Endothelial cell of umbilical vein (primary cell): ENCODE measurements around the gene CNTNAP2. TPM values are rescaled to one million over a fixed set of nuclear protein-coding genes. Genes with fewer than 3 reads are reported as not detected.

Experiments used
- BruUV-seq: library from RNA; stranded (reverse); fragments of 400-500 nt; replicated peaks from 2 replicates; lab custom pipeline; 2021; lab: Mats Ljungman, UMichigan
- CTCF ChIA-PET: fragments of 300-600, 350-600 bp; sonication (Branson Sonifier 250); formaldehyde crosslinking; loops from one replicate; lab custom pipeline; 2021; ENCODE audit warnings: antibody characterized with exemption, inconsistent platforms; lab: Charles Lee
- POLR2A ChIA-PET: fragments of 300-600, 350-600 bp; sonication (Branson Sonifier 250); formaldehyde crosslinking; loops from one replicate; lab custom pipeline; 2021; ENCODE audit warnings: antibody characterized with exemption, inconsistent platforms; lab: Charles Lee
- DNase-seq: peaks from one replicate; pipeline ENCODE4 v3.0.0-alpha.2; 2011; ENCODE audit warnings: low read depth, low spot score
- FAIRE-seq: peaks from 2 replicates; lab custom pipeline; 2011; peaks lifted over from hg19 to GRCh38; lab: Jason Lieb, UNC
- H2AFZ ChIP-seq: 2 replicates; pipeline ENCODE4 v1.6.0; 2012; ENCODE audit warnings: low read depth, low read length, control low read depth, inconsistent platforms
- H3K27ac ChIP-seq: 2 replicates; pipeline ENCODE4 v1.5.1; 2011; ENCODE audit warnings: low read depth, mild to moderate bottlenecking, control low read depth, low read length, moderate library complexity; ENCODE audit not compliant: insufficient read depth
- H3K27me3 ChIP-seq, 2 experiments: 2 replicates each; pipeline versions ENCODE4 v1.6.0 to v1.6.1; 2011; ENCODE audit warnings: low read length in 2 of 2, mixed read lengths in 1 of 2; ENCODE audit not compliant: control insufficient read depth in 2 of 2, insufficient read depth in 2 of 2
- H3K36me3 ChIP-seq, 2 experiments: 2 replicates in 1 of 2; 3 replicates in 1 of 2; pipeline ENCODE4 v1.5.1; 2011; ENCODE audit warnings: low read length in 2 of 2, mild to moderate bottlenecking in 1 of 2, moderate library complexity in 1 of 2; ENCODE audit not compliant: control insufficient read depth in 2 of 2, insufficient read depth in 2 of 2; ENCODE audit errors: extremely low read depth in 1 of 2
- H3K4me1 ChIP-seq: 3 replicates; pipeline ENCODE4 v1.5.1; 2011; ENCODE audit warnings: mild to moderate bottlenecking, low read length; ENCODE audit not compliant: control insufficient read depth, insufficient read depth; ENCODE audit errors: extremely low read depth
- H3K4me2 ChIP-seq: 2 replicates; pipeline ENCODE4 v1.6.1; 2011; ENCODE audit warnings: low read length, control low read depth, mixed read lengths; ENCODE audit not compliant: insufficient read depth
- H3K4me3 ChIP-seq, 3 experiments: fragments of 200-600 bp in 1 of 3; sonication (generic), shearing (Covaris generic) in 1 of 3; replicated peaks in 1 of 3; 2 replicates each; pipeline ENCODE4 v1.5.1; 2011 to 2016; ENCODE audit warnings: control low read depth in 3 of 3, low read length in 3 of 3, mild to moderate bottlenecking in 2 of 3, inconsistent platforms in 1 of 3, low read depth in 1 of 3, moderate library complexity in 1 of 3; ENCODE audit not compliant: insufficient read depth in 1 of 3
- H3K79me2 ChIP-seq: 2 replicates; pipeline ENCODE4 v1.6.0; 2012; ENCODE audit warnings: low read length, inconsistent platforms; ENCODE audit not compliant: control insufficient read depth, insufficient read depth
- H3K9ac ChIP-seq: replicated peaks from 2 replicates; pipeline ENCODE3; 2011; ENCODE audit warnings: low read length, control low read depth; ENCODE audit not compliant: insufficient read depth; ENCODE audit errors: extremely low read depth
- H3K9me1 ChIP-seq: replicated peaks from 3 replicates; pipeline ENCODE4 v1.6.0; 2011; ENCODE audit warnings: mild to moderate bottlenecking, low read length; ENCODE audit not compliant: control insufficient read depth, insufficient read depth; ENCODE audit errors: extremely low read depth
- H3K9me3 ChIP-seq: replicated peaks from 2 replicates; pipeline ENCODE4 v1.5.1; 2012; ENCODE audit warnings: low read length, inconsistent platforms; ENCODE audit not compliant: control insufficient read depth, insufficient read depth
- H4K20me1 ChIP-seq: replicated peaks from 2 replicates; pipeline ENCODE3; 2011; ENCODE audit warnings: mild to moderate bottlenecking, low read length; ENCODE audit not compliant: control insufficient read depth, insufficient read depth; ENCODE audit errors: extremely low read depth
- CTCF ChIP-seq, 2 donors: IDR thresholded peaks; 1 replicate in 1 of 2; 2 replicates in 1 of 2; pipeline ENCODE4 v1.5.1; 2011; ENCODE audit warnings: low read length in 2 of 2, mild to moderate bottlenecking in 2 of 2, moderate library complexity in 2 of 2, control low read depth in 1 of 2, inconsistent platforms in 1 of 2, low read depth in 1 of 2; ENCODE audit not compliant: insufficient read depth in 1 of 2; ENCODE audit errors: extremely low read depth in 1 of 2
- EZH2 ChIP-seq: IDR thresholded peaks from 2 replicates; pipeline ENCODE4 v1.6.1; 2012; ENCODE audit warnings: borderline replicate concordance, low read depth, mild to moderate bottlenecking, moderate library complexity, low read length, inconsistent platforms; ENCODE audit not compliant: severe bottlenecking
- FOS ChIP-seq: IDR thresholded peaks from 2 replicates; pipeline ENCODE4 v1.6.1; 2011; ENCODE audit warnings: mild to moderate bottlenecking, low read length, moderate library complexity, borderline replicate concordance; ENCODE audit not compliant: insufficient read depth
- GATA2 ChIP-seq: IDR thresholded peaks from 2 replicates; pipeline ENCODE4 v1.7.0; 2011; ENCODE audit warnings: low read depth, mild to moderate bottlenecking, moderate library complexity, mixed read lengths, low read length; ENCODE audit not compliant: insufficient read length, insufficient read depth
- JUN ChIP-seq: IDR thresholded peaks from 2 replicates; pipeline ENCODE4 v1.6.1; 2011; ENCODE audit warnings: borderline replicate concordance, low read depth; ENCODE audit not compliant: insufficient read length, insufficient read depth
- MAX ChIP-seq: IDR thresholded peaks from 2 replicates; pipeline ENCODE4 v1.6.1; 2011; ENCODE audit not compliant: insufficient read depth, insufficient read length
- MYC ChIP-seq: IDR thresholded peaks from one replicate; pipeline ENCODE4 v1.6.1; 2011; ENCODE audit warnings: mild to moderate bottlenecking, low read depth, low read length
- POLR2A ChIP-seq: IDR thresholded peaks from 2 replicates; pipeline ENCODE4 v1.6.1; 2012; ENCODE audit warnings: low read depth, mild to moderate bottlenecking, control low read depth, low read length
- POLR2AphosphoS5 ChIP-seq: IDR thresholded peaks from 2 replicates; pipeline ENCODE4 v1.6.1; 2012; ENCODE audit warnings: low read depth, mild to moderate bottlenecking, control low read depth, low read length, moderate library complexity; ENCODE audit not compliant: insufficient read depth
- dilution Hi-C: fragments of 300-500 bp; cut with MboI; formaldehyde crosslinking; loops from one replicate; pipeline ENCODE4 v1.15.0; 2019; ENCODE audit warnings: low sequenced_read_pairs; ENCODE audit not compliant: extremely low pct_ligation_motif_present
- intact Hi-C: fragments of 100-400 bp; cut with micrococcal nuclease; formaldehyde crosslinking; loops from one replicate; pipeline ENCODE4 v1.10.0; 2022
- polyA plus RNA-seq, 4 experiments: library from polyadenylated mRNA; depleted of rRNA in 3 of 4; stranded (reverse) in 3 of 4; unstranded in 1 of 4; fragments of >200 nt; gene quantifications; 2 replicates each; pipeline versions ENCODE4 v1.2.1 to v1.2.3, GENCODE V29; 2011 to 2012; ENCODE audit warnings: missing spikeins in 1 of 4
- total RNA-seq: library from RNA; stranded (reverse); gene quantifications from 2 replicates; pipeline ENCODE4 v1.2.3, GENCODE V29; 2021

CNTNAP2 gene
- total and polyA plus RNA-seq, 2 donors (not counting 3 experiments of a cell fraction or from before 2014, with no cell fraction given), result not detected

- no peaks in the 10 kb centered on the region for H3K79me2 ChIP-seq
- H2AFZ ChIP-seq, result no peak overlapping the region
- ChIA-PET CTCF (no interaction called here), POLR2A (no interaction called here)
- H4K20me1 ChIP-seq, result no peaks in the 10 kb centered on the region
- intact Hi-C loops, result no loop called here
- no peaks in the 10 kb centered on the region for H3K4me1 ChIP-seq
- BruUV-seq, result no TSS peak
- no peak overlapping the region for H3K4me3 ChIP-seq
- FAIRE-seq, result no peak
- no peaks in the 10 kb centered on the region for H3K9me1 ChIP-seq
- TF ChIP-seq FOS, result no peak
- TF ChIP-seq GATA2, result no peak
- no peaks in the 10 kb centered on the region for H3K9me3 ChIP-seq
- H3K4me2 ChIP-seq, result no peak overlapping the region
- H3K9ac ChIP-seq, result no peak overlapping the region
- H3K27me3 ChIP-seq, result no peaks in the 10 kb centered on the region
- H3K27ac ChIP-seq, result no peak overlapping the region
- dilution Hi-C loops, result no loop called here
- no peaks in the 10 kb centered on the region for H3K36me3 ChIP-seq
- no peak for DNase-seq
These were observed 553.9 kb downstream of the CNTNAP2 start for GRCh38 chr7:146670532-146670931.

- H3K9me1 ChIP-seq, result no peaks in the 10 kb centered on the region
- H3K27ac ChIP-seq, result no peak overlapping the region
- no peaks in the 10 kb centered on the region for H3K9me3 ChIP-seq
- ChIA-PET CTCF (no interaction called here), POLR2A (no interaction called here)
- H3K36me3 ChIP-seq, result no peaks in the 10 kb centered on the region
- H4K20me1 ChIP-seq, result no peaks in the 10 kb centered on the region
- no peak for FAIRE-seq
- dilution Hi-C loops (no loop called here), intact Hi-C loops (no loop called here)
- no peaks in the 10 kb centered on the region for H3K27me3 ChIP-seq
- no peak for DNase-seq
- no peak overlapping the region for H3K4me3 ChIP-seq
- H2AFZ ChIP-seq, result no peak overlapping the region
- H3K9ac ChIP-seq, result no peak overlapping the region
- no peaks in the 10 kb centered on the region for H3K79me2 ChIP-seq
- H3K4me1 ChIP-seq, result no peaks in the 10 kb centered on the region
- no TSS peak for BruUV-seq
- TF ChIP-seq POLR2A (no peak), CTCF (IDR thresholded peaks at IDR 0.05; ENCODE audit: extremely low read depth in 1 of 2, insufficient read depth in 1 of 2, low read depth in 1 of 2, low read length in 2 of 2) (no peak), GATA2 (no peak), FOS (no peak), JUN (no peak), POLR2AphosphoS5 (no peak), MYC (no peak), MAX (no peak), EZH2 (no peak)
- H3K4me2 ChIP-seq, result no peak overlapping the region
These were observed 564.9 kb downstream of the CNTNAP2 start for GRCh38 chr7:146681487-146681886.
